Chondrocyte (in vitro differentiated cells): ENCODE measurements around the gene RBM4B. TPM values are rescaled to one million over a fixed set of nuclear protein-coding genes. Genes with fewer than 3 reads are reported as not detected.
"Not testable (repeated sequence)": the region's sequence is repeated elsewhere in the genome, so short reads cannot be mapped to it uniquely, and the experiment has no call there.

Experiments
- DNase-seq: peaks from one replicate; pipeline ENCODE4 v3.0.0; 2021; ENCODE audit warnings: mixed read lengths, low spot score
- H3K27ac Mint-ChIP-seq: one replicate; pipeline ENCODE4 v1.8.0; 2021; ENCODE audit warnings: mild to moderate bottlenecking, moderate library complexity, mixed read lengths; ENCODE audit not compliant: unreplicated experiment
- H3K27me3 Mint-ChIP-seq: 2 replicates; pipeline ENCODE4 v1.8.0; 2021; ENCODE audit warnings: low read depth, mixed read lengths
- H3K36me3 Mint-ChIP-seq: 2 replicates; pipeline ENCODE4 v1.8.0; 2021; ENCODE audit warnings: low read depth, mixed read lengths
- H3K4me1 Mint-ChIP-seq: 2 replicates; pipeline ENCODE4 v1.8.0; 2021; ENCODE audit warnings: low read depth, mild to moderate bottlenecking, mixed read lengths
- H3K4me3 Mint-ChIP-seq: one replicate; pipeline ENCODE4 v1.8.0; 2021; ENCODE audit warnings: mild to moderate bottlenecking, moderate library complexity, mixed read lengths; ENCODE audit not compliant: unreplicated experiment
- H3K9me3 Mint-ChIP-seq: 2 replicates; pipeline ENCODE4 v1.8.0; 2021; ENCODE audit warnings: low read depth, mixed read lengths
- total RNA-seq: library from RNA; stranded (reverse); gene quantifications from 3 replicates; pipeline ENCODE4 v1.2.1, GENCODE V29; 2021
- TF ChIP-seq, protein P1 (sequence below): fragments of 200-600 bp; sonication (generic); IDR thresholded peaks from 2 replicates; pipeline ENCODE4 v1.5.0; 2021; ENCODE audit warnings: antibody characterized with exemption, mild to moderate bottlenecking, moderate library complexity

The RBM4B gene
- total RNA-seq, 1 donor from 2014 or later, result 19.6 TPM

- peaks cover 19% of the 10 kb centered on the region for H3K4me1 Mint-ChIP-seq
- H3K27me3 Mint-ChIP-seq, result no peaks in the 10 kb centered on the region
- no peaks in the 10 kb centered on the region for H3K9me3 Mint-ChIP-seq
- H3K36me3 Mint-ChIP-seq, result peaks cover 30% of the 10 kb centered on the region
- H3K27ac Mint-ChIP-seq, result peak overlapping the region; percentile 27
- TF ChIP-seq, protein P1, sequence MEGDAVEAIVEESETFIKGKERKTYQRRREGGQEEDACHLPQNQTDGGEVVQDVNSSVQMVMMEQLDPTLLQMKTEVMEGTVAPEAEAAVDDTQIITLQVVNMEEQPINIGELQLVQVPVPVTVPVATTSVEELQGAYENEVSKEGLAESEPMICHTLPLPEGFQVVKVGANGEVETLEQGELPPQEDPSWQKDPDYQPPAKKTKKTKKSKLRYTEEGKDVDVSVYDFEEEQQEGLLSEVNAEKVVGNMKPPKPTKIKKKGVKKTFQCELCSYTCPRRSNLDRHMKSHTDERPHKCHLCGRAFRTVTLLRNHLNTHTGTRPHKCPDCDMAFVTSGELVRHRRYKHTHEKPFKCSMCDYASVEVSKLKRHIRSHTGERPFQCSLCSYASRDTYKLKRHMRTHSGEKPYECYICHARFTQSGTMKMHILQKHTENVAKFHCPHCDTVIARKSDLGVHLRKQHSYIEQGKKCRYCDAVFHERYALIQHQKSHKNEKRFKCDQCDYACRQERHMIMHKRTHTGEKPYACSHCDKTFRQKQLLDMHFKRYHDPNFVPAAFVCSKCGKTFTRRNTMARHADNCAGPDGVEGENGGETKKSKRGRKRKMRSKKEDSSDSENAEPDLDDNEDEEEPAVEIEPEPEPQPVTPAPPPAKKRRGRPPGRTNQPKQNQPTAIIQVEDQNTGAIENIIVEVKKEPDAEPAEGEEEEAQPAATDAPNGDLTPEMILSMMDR, result no peak
- H3K4me3 Mint-ChIP-seq, result no peak overlapping the region
- no peak for DNase-seq
Observed at GRCh38 chr11:66649903-66650302, 27.8 kb downstream of the RBM4B start.

DNA sequence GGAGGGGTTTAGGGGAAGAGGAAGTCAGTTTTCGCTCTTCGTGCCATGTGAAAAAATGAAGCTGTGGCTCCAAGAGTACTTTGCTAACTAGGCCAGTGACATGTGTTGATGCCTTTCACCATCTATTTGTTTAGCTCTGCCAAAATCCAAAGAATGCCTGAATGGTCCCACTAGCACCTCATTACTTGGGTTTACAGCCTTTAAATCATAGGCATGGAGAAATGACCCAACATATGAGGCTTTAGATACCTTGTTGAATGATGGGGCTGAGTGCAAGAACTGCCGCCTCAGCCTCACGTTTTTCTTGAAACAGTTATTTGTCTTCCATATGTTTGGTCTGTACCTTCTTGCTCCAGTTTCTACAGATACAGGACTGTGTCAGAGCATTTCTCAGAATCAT, 30.9 kb downstream of the RBM4B start:
- no peak for DNase-seq
- Mint-ChIP-seq H3K9me3 (no peaks in the 10 kb centered on the region), H3K27ac (no peak overlapping the region), H3K4me3 (no peak overlapping the region), H3K27me3 (no peaks in the 10 kb centered on the region), H3K4me1 (peaks cover 49% of the 10 kb centered on the region), H3K36me3 (peaks cover 48% of the 10 kb centered on the region)
- TF ChIP-seq, protein P1, result no peak

GRCh38 chr11:66643745-66644437, 33.8 kb downstream of the RBM4B start:
- no peaks in the 10 kb centered on the region for H3K27me3 Mint-ChIP-seq
- H3K9me3 Mint-ChIP-seq, result no peaks in the 10 kb centered on the region
- peaks cover 56% of the 10 kb centered on the region for H3K36me3 Mint-ChIP-seq
- H3K4me3 Mint-ChIP-seq, result no peak overlapping the region
- H3K27ac Mint-ChIP-seq, result no peak overlapping the region
- TF ChIP-seq, protein P1, result no peak
- no peak for DNase-seq
- peaks cover 75% of the 10 kb centered on the region for H3K4me1 Mint-ChIP-seq

DNA sequence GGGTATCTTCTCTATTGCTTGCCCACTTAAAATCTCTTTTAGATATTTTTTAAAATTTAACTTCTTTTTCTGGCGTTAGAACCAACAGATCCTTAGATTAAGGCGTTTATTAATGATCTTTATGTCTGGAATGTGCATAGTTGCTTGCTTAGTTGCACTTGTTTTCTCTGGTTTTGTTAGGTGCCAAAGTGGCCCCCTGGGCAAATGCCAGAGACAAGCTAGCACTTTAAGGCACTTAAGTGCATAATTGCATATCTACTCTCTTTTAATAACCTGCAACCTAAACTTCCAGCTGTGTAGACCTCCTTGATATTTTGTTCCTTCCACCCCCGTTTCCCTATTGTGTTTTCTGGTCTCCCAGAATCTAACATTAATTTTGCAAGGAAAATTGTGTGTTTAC, 35.9 kb downstream of the RBM4B start:
- H3K36me3 Mint-ChIP-seq, result peaks cover 46% of the 10 kb centered on the region
- H3K27me3 Mint-ChIP-seq, result no peaks in the 10 kb centered on the region
- H3K4me3 Mint-ChIP-seq, result peak overlapping the region; percentile 93
- H3K4me1 Mint-ChIP-seq, result peaks cover 84% of the 10 kb centered on the region
- no peak overlapping the region for H3K27ac Mint-ChIP-seq
- no peaks in the 10 kb centered on the region for H3K9me3 Mint-ChIP-seq
- TF ChIP-seq, protein P1, result no peak
- DNase-seq, result no peak

DNA sequence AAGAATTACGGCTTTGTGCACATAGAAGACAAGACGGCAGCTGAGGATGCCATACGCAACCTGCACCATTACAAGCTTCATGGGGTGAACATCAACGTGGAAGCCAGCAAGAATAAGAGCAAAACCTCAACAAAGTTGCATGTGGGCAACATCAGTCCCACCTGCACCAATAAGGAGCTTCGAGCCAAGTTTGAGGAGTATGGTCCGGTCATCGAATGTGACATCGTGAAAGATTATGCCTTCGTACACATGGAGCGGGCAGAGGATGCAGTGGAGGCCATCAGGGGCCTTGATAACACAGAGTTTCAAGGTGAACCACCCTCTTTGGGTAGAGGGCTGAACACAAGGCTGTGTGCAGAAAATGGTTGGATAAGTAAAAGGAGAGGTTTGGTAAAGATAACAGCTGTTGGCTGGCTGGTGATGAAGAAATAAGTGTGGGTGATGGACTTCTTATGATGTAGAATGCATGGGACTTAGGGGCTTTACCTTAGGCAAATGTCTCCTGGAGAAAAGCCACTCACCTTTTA, 37.8 kb downstream of the RBM4B start:
- H3K36me3 Mint-ChIP-seq, result peaks cover 32% of the 10 kb centered on the region

More for the DNA sequence above, 37.8 kb downstream of the RBM4B start:
- H3K9me3 Mint-ChIP-seq, H3K27me3 Mint-ChIP-seq, DNase-seq: not testable (repeated sequence)
- H3K27ac Mint-ChIP-seq, result peak overlapping the region; percentile 99
- H3K4me1 Mint-ChIP-seq, result peaks cover 72% of the 10 kb centered on the region
- peak overlapping the region; percentile 93 for H3K4me3 Mint-ChIP-seq
